K562 (cell line): ENCODE results near the gene TXK. TPM values are rescaled to one million over a fixed set of nuclear protein-coding genes. Genes with fewer than 3 reads are reported as not detected.

Experiments used
- ATAC-seq: fragments of 200-7000 bp; cut with Tn5 transposase; 3 replicates; pipeline ENCODE4 v1.9.1; 2020; ENCODE audit warnings: moderate library complexity
- BruUV-seq: library from RNA; stranded (reverse); fragments of 400-500 nt; replicated peaks from 2 replicates; lab custom pipeline; 2021; lab: Mats Ljungman, UMichigan
- CTCF ChIA-PET: fragments of 300-600 bp; formaldehyde crosslinking; extraction: SDS; loops from one replicate; lab custom pipeline; 2021; ENCODE audit warnings: low intra/inter-chr PET ratio; lab: Yijun Ruan, JAX
- POLR2A ChIA-PET: fragments of 300-600, 350-650 bp; sonication (Branson Sonifier 250); formaldehyde crosslinking; extraction: SDS; loops from one replicate; lab custom pipeline; 2021; ENCODE audit warnings: antibody characterized with exemption, inconsistent platforms; lab: Yijun Ruan, JAX
- DNase-seq, 4 experiments: peaks; one replicate each; pipeline versions ENCODE4 v3.0.0 to v3.0.0-alpha.2; 2011 to 2018; ENCODE audit warnings: low spot score in 3 of 4, mixed read lengths in 3 of 4; ENCODE audit errors: extremely low read depth in 1 of 4
- FAIRE-seq: peaks from 2 replicates; lab custom pipeline; 2011; peaks lifted over from hg19 to GRCh38; lab: Jason Lieb, UNC
- H2AFZ ChIP-seq: 2 replicates; pipeline ENCODE4 v1.6.0; 2011; ENCODE audit warnings: low read depth, low read length, control low read depth, inconsistent platforms
- H3K27ac ChIP-seq: fragments of 200-600 bp; 3 replicates; pipeline ENCODE4 v1.8.0; 2011; ENCODE audit warnings: low read depth, mild to moderate bottlenecking, control low read depth, inconsistent platforms, low read length, moderate library complexity, mixed read lengths; ENCODE audit errors: extremely low read depth
- H3K27me3 ChIP-seq, 2 experiments: fragments of 300-600 bp in 1 of 2; 2 replicates in 1 of 2; 3 replicates in 1 of 2; pipeline versions ENCODE4 v1.6.0 to v1.8.0; 2011; ENCODE audit warnings: inconsistent platforms in 2 of 2, low read length in 2 of 2, mild to moderate bottlenecking in 1 of 2, mixed read lengths in 1 of 2, moderate library complexity in 1 of 2; ENCODE audit not compliant: control insufficient read depth in 2 of 2, insufficient read depth in 2 of 2
- H3K36me3 ChIP-seq: fragments of 300-600 bp; 3 replicates; pipeline ENCODE4 v1.8.0; 2011; ENCODE audit warnings: mild to moderate bottlenecking, low read length, inconsistent platforms; ENCODE audit not compliant: control insufficient read depth, insufficient read depth
- H3K4me1 ChIP-seq, 2 experiments: fragments of 200-600 bp in 1 of 2; replicated peaks in 1 of 2; 2 replicates in 1 of 2; 3 replicates in 1 of 2; pipeline versions ENCODE4 v1.5.1 to v1.8.0; 2011; ENCODE audit warnings: inconsistent platforms in 2 of 2, low read length in 2 of 2, mild to moderate bottlenecking in 1 of 2, mixed read lengths in 1 of 2, moderate library complexity in 1 of 2; ENCODE audit not compliant: control insufficient read depth in 2 of 2, insufficient read depth in 2 of 2
- H3K4me2 ChIP-seq: 2 replicates; pipeline ENCODE4 v1.6.1; 2011; ENCODE audit warnings: low read length, control low read depth, inconsistent platforms, mixed read lengths; ENCODE audit not compliant: insufficient read depth
- H3K4me3 ChIP-seq: fragments of 200-600 bp; sonication (generic), shearing (Covaris generic); 2 replicates; pipeline ENCODE4 v1.5.1; 2016; ENCODE audit warnings: control low read depth, inconsistent platforms
- H3K79me2 ChIP-seq: fragments of 200-600 bp; 3 replicates; pipeline ENCODE4 v1.8.0; 2011; ENCODE audit warnings: low read length, inconsistent platforms; ENCODE audit not compliant: control insufficient read depth, insufficient read depth
- H3K9ac ChIP-seq, 2 experiments: 2 replicates each; pipeline versions ENCODE4 v1.6.0 to v1.6.1; 2011; ENCODE audit warnings: low read depth in 2 of 2, low read length in 2 of 2, control low read depth in 1 of 2, inconsistent platforms in 1 of 2, mild to moderate bottlenecking in 1 of 2, mixed read lengths in 1 of 2; ENCODE audit not compliant: insufficient read depth in 1 of 2
- H3K9me1 ChIP-seq: one replicate; pipeline ENCODE4 v1.6.0; 2011; ENCODE audit warnings: inconsistent platforms, mild to moderate bottlenecking, low read length, moderate library complexity; ENCODE audit not compliant: control insufficient read depth, insufficient read depth
- H3K9me3 ChIP-seq: replicated peaks from 2 replicates; pipeline ENCODE4 v1.5.1; 2011; ENCODE audit warnings: low read depth, low read length, inconsistent platforms; ENCODE audit not compliant: control insufficient read depth, insufficient read depth
- H4K20me1 ChIP-seq: replicated peaks from 2 replicates; pipeline ENCODE4 v1.6.1; 2011; ENCODE audit warnings: low read length, inconsistent platforms, mixed read lengths; ENCODE audit not compliant: control insufficient read depth, insufficient read depth
- ELF2 ChIP-seq: fragments of 250-450 bp; sonication (Bioruptor Pico); IDR thresholded peaks from 2 replicates; pipeline ENCODE4 v1.5.0; 2021; ENCODE audit warnings: mild to moderate bottlenecking
- ERF ChIP-seq: fragments of 450-650 bp; formaldehyde crosslinking; IDR thresholded peaks from 2 replicates; pipeline ENCODE4 v1.4.0; 2020; ENCODE audit warnings: mild to moderate bottlenecking, mixed read lengths
- ESRRA ChIP-seq: fragments of 450-650 bp; IDR thresholded peaks from 2 replicates; pipeline ENCODE4 v1.6.1; 2014; ENCODE audit warnings: low read depth, mild to moderate bottlenecking, moderate library complexity, borderline replicate concordance
- GATAD2A ChIP-seq: fragments of 450-650 bp; IDR thresholded peaks from 2 replicates; pipeline ENCODE4 v1.6.1; 2017
- MED1 ChIP-seq: sonication (generic); formaldehyde crosslinking; IDR thresholded peaks from 2 replicates; pipeline ENCODE4 v1.8.1; 2023; ENCODE audit warnings: missing genetic modification reagents, borderline replicate concordance
- NEUROD1 ChIP-seq: fragments of 150-350 bp; IDR thresholded peaks from 2 replicates; pipeline ENCODE4 v1.6.1; 2014; ENCODE audit warnings: borderline replicate concordance, low read length, low read depth; ENCODE audit not compliant: partially characterized antibody
- PYGO2 ChIP-seq: fragments of 450-650 bp; IDR thresholded peaks from 2 replicates; pipeline ENCODE4 v1.6.1; 2016; ENCODE audit warnings: mild to moderate bottlenecking, missing genetic modification characterization, moderate library complexity, missing compliant biosample characterization
- TEAD2 ChIP-seq: fragments of 450-650 bp; IDR thresholded peaks from 2 replicates; pipeline ENCODE4 v1.6.1; 2016; ENCODE audit warnings: missing genetic modification characterization, control low read depth, missing compliant biosample characterization
- TFAM ChIP-seq: fragments of 250-450 bp; sonication (Bioruptor Pico); conservative IDR thresholded peaks from 2 replicates; pipeline ENCODE4 v1.5.0; 2021; ENCODE audit warnings: mild to moderate bottlenecking, moderate library complexity
- ZNF184 ChIP-seq: sonication (generic); formaldehyde crosslinking; IDR thresholded peaks from 2 replicates; pipeline ENCODE4 v1.5.0; 2020; ENCODE audit warnings: missing genetic modification reagents
- ZNF324 ChIP-seq: fragments of 250-450 bp; sonication (Bioruptor Pico); IDR thresholded peaks from 2 replicates; pipeline ENCODE4 v1.4.0; 2020; ENCODE audit warnings: mild to moderate bottlenecking
- WGBS: fragments of 100-300 bp; shearing (Covaris generic); methylation state at CpG from one replicate; pipeline ENCODE4 v1.1.6; 2016; ENCODE audit warnings: low coverage, mixed read lengths; ENCODE audit not compliant: insufficient coverage; ENCODE audit errors: missing lambda C conversion rate; 5-methylcytosine and 5-hydroxymethylcytosine counted together
- in situ Hi-C: fragments of 300-500 bp; cut with MboI; formaldehyde crosslinking; loops from 4 replicates; pipeline ENCODE4 v1.15.0; 2018; ENCODE audit warnings: inconsistent platforms, mixed read lengths
- intact Hi-C: fragments of 100-400 bp; cut with micrococcal nuclease; formaldehyde crosslinking; loops from 2 replicates; pipeline ENCODE4 v1.14.2; 2022
- polyA plus RNA-seq, 8 experiments: library from polyadenylated mRNA; depleted of rRNA in 4 of 8; stranded (reverse) in 5 of 8; unstranded in 3 of 8; fragments of >200 nt; fragmentation: Nextera tagmentation in 2 of 8; fragmentation: Illumina TruSeq in 1 of 8; extraction: Ambion mirVana in 2 of 8; extraction: Trizol in 1 of 8; gene quantifications; 2 replicates each; pipeline versions ENCODE4 v1.2.1 to v1.2.3, GENCODE V29; 2011 to 2014; ENCODE audit warnings: inconsistent platforms in 1 of 8, missing spikeins in 1 of 8
- total RNA-seq, 7 experiments: library from RNA; depleted of rRNA in 6 of 7; stranded (reverse); fragments of >200 nt in 6 of 7; fragmentation: Illumina TruSeq in 2 of 7; extraction: Trizol in 2 of 7; gene quantifications; 2 replicates each; pipeline versions ENCODE4 v1.2.1 to v1.2.3, GENCODE V29; 2011 to 2021; ENCODE audit warnings: low replicate concordance in 1 of 7
- TF ChIP-seq, protein P1 (sequence below): fragments of 250-450 bp; sonication (Bioruptor Pico); IDR thresholded peaks from 2 replicates; pipeline ENCODE4 v1.6.1; 2021; ENCODE audit warnings: mild to moderate bottlenecking
- TF ChIP-seq, protein P2 (sequence below): fragments of 250-450 bp; sonication (Bioruptor Pico); IDR thresholded peaks from 2 replicates; pipeline ENCODE4 v1.4.0; 2020; ENCODE audit warnings: mild to moderate bottlenecking

Gene TXK
- total and polyA plus RNA-seq, 9 of the 15 experiments (the other 6 are each of a cell fraction or from before 2014, with no cell fraction given): 0.24 to 1.1 (median 0.45) TPM; not detected in 1

DNA sequence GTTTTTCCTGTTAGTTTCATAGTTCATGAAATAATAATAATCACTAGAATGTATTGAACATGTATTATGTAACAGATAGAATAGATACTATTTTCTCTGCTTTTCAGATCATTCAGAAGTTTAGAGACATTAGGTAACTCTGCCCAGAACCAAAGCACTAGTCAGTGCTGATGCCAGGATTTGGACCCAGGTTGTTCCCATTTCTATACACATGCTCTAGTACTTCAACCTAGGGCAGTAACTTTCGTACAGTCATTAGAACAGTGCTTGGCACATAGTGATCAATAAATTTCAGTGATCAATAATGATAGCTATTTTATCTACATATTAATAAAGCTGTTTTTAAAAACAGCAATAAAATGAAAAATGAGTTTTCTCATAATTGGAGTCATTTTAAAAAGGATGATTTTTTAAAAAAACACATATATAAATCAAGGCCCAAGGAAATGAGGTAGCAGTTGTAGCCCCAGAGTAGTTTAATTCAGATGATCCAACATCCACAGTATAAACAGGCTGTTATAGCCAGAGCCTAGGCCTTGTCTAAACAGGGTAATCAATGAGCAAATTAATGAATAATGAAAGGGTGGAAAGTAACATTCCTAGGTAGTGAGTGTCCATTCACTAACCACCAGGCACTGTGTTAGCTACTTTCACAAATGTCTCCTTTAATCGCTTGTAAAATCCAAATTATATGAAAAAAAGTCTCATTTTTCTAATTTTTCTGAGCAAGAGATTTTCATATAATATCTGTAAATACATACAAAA, 25.6 kb downstream of the TXK start:
- Histone ChIP-seq H3K27ac (no peak overlapping the region), H3K4me2 (no peak overlapping the region), H3K4me1 (no peaks in the 10 kb centered on the region), H3K27me3 (no peaks in the 10 kb centered on the region), H4K20me1 (no peaks in the 10 kb centered on the region), H3K9me1 (no peaks in the 10 kb centered on the region), H3K9me3 (no peaks in the 10 kb centered on the region), H2AFZ (no peak overlapping the region), H3K4me3 (no peak overlapping the region), H3K9ac (no peak overlapping the region), H3K36me3 (no peaks in the 10 kb centered on the region), H3K79me2 (no peaks in the 10 kb centered on the region)
- no TSS peak for BruUV-seq
- POLR2A ChIA-PET: no interaction called here
- no peak for ATAC-seq
- WGBS: 36% methylated on average over 2 of the region's 2 CpGs
- in situ Hi-C loops (no loop called here), intact Hi-C loops (no loop called here)
- CTCF ChIA-PET: no interaction called here
- TF ChIP-seq ELF2 (CRISPR knock-in tag) (no peak), ZNF184 (CRISPR knock-in tag) (no peak), TFAM (CRISPR knock-in tag) (no peak), GATAD2A (no peak), NEUROD1 (no peak), MED1 (CRISPR knock-in tag) (no peak), ERF (CRISPR knock-in tag) (no peak), TEAD2 (tag) (no peak), PYGO2 (tag) (no peak), ESRRA (no peak), ZNF324 (no peak)
- TF ChIP-seq, protein P1, sequence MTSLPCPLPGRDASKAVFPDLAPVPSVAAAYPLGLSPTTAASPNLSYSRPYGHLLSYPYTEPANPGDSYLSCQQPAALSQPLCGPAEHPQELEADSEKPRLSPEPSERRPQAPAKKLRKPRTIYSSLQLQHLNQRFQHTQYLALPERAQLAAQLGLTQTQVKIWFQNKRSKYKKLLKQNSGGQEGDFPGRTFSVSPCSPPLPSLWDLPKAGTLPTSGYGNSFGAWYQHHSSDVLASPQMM (CRISPR knock-in tag): no peak
- TF ChIP-seq, protein P2, sequence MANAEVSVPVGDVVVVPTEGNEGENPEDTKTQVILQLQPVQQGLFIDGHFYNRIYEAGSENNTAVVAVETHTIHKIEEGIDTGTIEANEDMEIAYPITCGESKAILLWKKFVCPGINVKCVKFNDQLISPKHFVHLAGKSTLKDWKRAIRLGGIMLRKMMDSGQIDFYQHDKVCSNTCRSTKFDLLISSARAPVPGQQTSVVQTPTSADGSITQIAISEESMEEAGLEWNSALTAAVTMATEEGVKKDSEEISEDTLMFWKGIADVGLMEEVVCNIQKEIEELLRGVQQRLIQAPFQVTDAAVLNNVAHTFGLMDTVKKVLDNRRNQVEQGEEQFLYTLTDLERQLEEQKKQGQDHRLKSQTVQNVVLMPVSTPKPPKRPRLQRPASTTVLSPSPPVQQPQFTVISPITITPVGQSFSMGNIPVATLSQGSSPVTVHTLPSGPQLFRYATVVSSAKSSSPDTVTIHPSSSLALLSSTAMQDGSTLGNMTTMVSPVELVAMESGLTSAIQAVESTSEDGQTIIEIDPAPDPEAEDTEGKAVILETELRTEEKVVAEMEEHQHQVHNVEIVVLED (CRISPR knock-in tag): no peak
- FAIRE-seq: no peak
- DNase-seq: no peak
